ENCODE data around the gene DDIT4.
"Not testable (repeated sequence)": the region's sequence is repeated elsewhere in the genome, so short reads cannot be mapped to it uniquely, and the experiment has no call there.

DDIT4 gene

GRCh38 chr10:72249176-72249862, 24.4 kb upstream of the DDIT4 start:
- DNase-seq: not testable (repeated sequence)

GRCh38 chr10:72250666-72251065, 23.1 kb upstream of the DDIT4 start:
- DNase-seq: no peak

GRCh38 chr10:72251635-72252034, 22.1 kb upstream of the DDIT4 start:
- DNase-seq: no peak

GRCh38 chr10:72252972-72253371, 20.8 kb upstream of the DDIT4 start:
- DNase-seq: no peak

GRCh38 chr10:72253578-72253977, 20.1 kb upstream of the DDIT4 start:
- peak; percentile 1 for DNase-seq

GRCh38 chr10:72254813-72255568, 18.7 kb upstream of the DDIT4 start:
- peak; percentile 86 for DNase-seq

GRCh38 chr10:72255977-72256729, 17.6 kb upstream of the DDIT4 start:
- no peak for DNase-seq

- peak; percentile 18 for DNase-seq
Observed at GRCh38 chr10:72257051-72257892, 16.5 kb upstream of the DDIT4 start.

- no peak for DNase-seq
Observed at GRCh38 chr10:72258617-72259016, 15.1 kb upstream of the DDIT4 start.

- no peak for DNase-seq
Observed at GRCh38 chr10:72259491-72260238, 14.1 kb upstream of the DDIT4 start.

GRCh38 chr10:72260239-72260975, 13.3 kb upstream of the DDIT4 start:
- no peak for DNase-seq

GRCh38 chr10:72260976-72261783, 12.5 kb upstream of the DDIT4 start:
- peak; percentile 95 for DNase-seq

GRCh38 chr10:72261784-72262404, 11.8 kb upstream of the DDIT4 start:
- no peak for DNase-seq

- DNase-seq: no peak
Observed at GRCh38 chr10:72263613-72264241, 10.0 kb upstream of the DDIT4 start.

GRCh38 chr10:72264536-72264935, 9.2 kb upstream of the DDIT4 start:
- no peak for DNase-seq

GRCh38 chr10:72265508-72265907, 8.2 kb upstream of the DDIT4 start:
- DNase-seq: peak; percentile 6

GRCh38 chr10:72265990-72266865, 7.5 kb upstream of the DDIT4 start:
- DNase-seq: no peak

GRCh38 chr10:72267381-72267780, 6.3 kb upstream of the DDIT4 start:
- no peak for DNase-seq
